Measurements from ENCODE around the gene SOD1. TPM values are rescaled to one million over a fixed set of nuclear protein-coding genes. Genes with fewer than 3 reads are reported as not detected.

The SOD1 gene
- polyA plus RNA-seq (2012; ENCODE audit: insufficient read depth, insufficient read length, low read depth) = 341 TPM

GRCh38 chr21:31659536-31660258 lies at the start of gene SOD1:
TSS of gene SOD1 (plus strand) at chr21:31659693. CDS start at chr21:31659770, 77 bp downstream.
- peak within 1 kb of the TSS; percentile 97 for H3K4me3 ChIP-seq (ENCODE audit: low read depth, low read length)
- DNase-seq = peak; percentile 97
- H3K4me1 ChIP-seq = no peaks in the 10 kb centered on the region
- no peaks in the 10 kb centered on the region for H3K9me3 ChIP-seq
- peaks cover 28% of the 10 kb centered on the region for H3K36me3 ChIP-seq
- TF ChIP-seq CTCF (IDR thresholded peaks at IDR 0.05; ENCODE audit: low read depth, low read length) = no peak
- no peaks in the 10 kb centered on the region for H3K27me3 ChIP-seq

GRCh38 chr21:31611445-31611844 lies 48.0 kb upstream of the SOD1 start:
- H3K9me3 ChIP-seq = peaks cover 2% of the 10 kb centered on the region; the same call in 1 of the 2 replicates
- no peak overlapping the region for H3K4me3 ChIP-seq (ENCODE audit: low read depth, low read length)
- no peak for TF ChIP-seq CTCF (IDR thresholded peaks at IDR 0.05; ENCODE audit: low read depth, low read length)
- H3K4me1 ChIP-seq = no peaks in the 10 kb centered on the region
- H3K27me3 ChIP-seq = no peaks in the 10 kb centered on the region
- H3K36me3 ChIP-seq = no peaks in the 10 kb centered on the region
- DNase-seq = no peak

- Histone ChIP-seq H3K27me3 (no peaks in the 10 kb centered on the region), H3K4me3 (ENCODE audit: low read depth, low read length) (no peak overlapping the region), H3K4me1 (no peaks in the 10 kb centered on the region), H3K36me3 (no peaks in the 10 kb centered on the region), H3K9me3 (peaks cover 2% of the 10 kb centered on the region; the same call in 1 of the 2 replicates)
- TF ChIP-seq CTCF (IDR thresholded peaks at IDR 0.05; ENCODE audit: low read depth, low read length) = no peak
- no peak for DNase-seq
Measured at GRCh38 chr21:31612894-31613785, 46.4 kb upstream of the SOD1 start.

- H3K36me3 ChIP-seq = no peaks in the 10 kb centered on the region
- H3K27me3 ChIP-seq = no peaks in the 10 kb centered on the region
- H3K4me3 ChIP-seq (ENCODE audit: low read depth, low read length) = no peak overlapping the region
- no peak for TF ChIP-seq CTCF (IDR thresholded peaks at IDR 0.05; ENCODE audit: low read depth, low read length)
- no peaks in the 10 kb centered on the region for H3K4me1 ChIP-seq
- DNase-seq = no peak
- H3K9me3 ChIP-seq = 0 out of 2 replicates have a peak, but pooled peaks cover 2% of the 10 kb centered on the region
Measured at GRCh38 chr21:31614705-31615104, 44.8 kb upstream of the SOD1 start.

- 0 out of 2 replicates have a peak, but pooled peaks cover 2% of the 10 kb centered on the region for H3K9me3 ChIP-seq
- H3K4me1 ChIP-seq = no peaks in the 10 kb centered on the region
- H3K36me3 ChIP-seq = no peaks in the 10 kb centered on the region
- no peaks in the 10 kb centered on the region for H3K27me3 ChIP-seq
- no peak for TF ChIP-seq CTCF (IDR thresholded peaks at IDR 0.05; ENCODE audit: low read depth, low read length)
- no peak overlapping the region for H3K4me3 ChIP-seq (ENCODE audit: low read depth, low read length)
- DNase-seq = no peak
Measured at GRCh38 chr21:31616216-31616615, 43.3 kb upstream of the SOD1 start.
